ENCODE measurements around the gene NOS1AP.

DNA sequence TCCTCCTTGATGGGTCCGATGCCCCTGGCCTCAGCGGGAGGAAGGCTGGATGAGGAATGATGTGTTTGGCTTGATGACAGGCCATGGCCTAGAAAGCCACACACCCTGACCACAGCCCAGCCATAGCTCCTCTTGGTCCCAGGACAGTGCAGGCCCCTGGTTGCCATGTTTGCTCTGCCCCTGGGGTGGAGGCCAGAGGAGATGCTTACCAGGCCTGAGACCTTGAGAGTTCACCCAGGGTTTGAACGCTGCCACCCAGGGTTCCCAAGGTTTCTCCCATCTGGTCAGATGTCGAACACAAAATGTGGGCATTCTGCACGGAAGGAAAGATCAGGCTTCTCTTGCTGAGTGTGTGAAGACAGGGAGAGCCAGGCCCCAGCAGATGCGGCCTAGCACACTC lies 314.6 kb downstream of the NOS1AP start:
- no peak for TF ChIP-seq CTCF (conservative IDR thresholded peaks at IDR 0.05; ENCODE audit: low read length)
- no peak for TF ChIP-seq EZH2phosphoT487 (IDR thresholded peaks at IDR 0.05; ENCODE audit: borderline replicate concordance)
